ENCODE data around the gene ZNF654.

DNA sequence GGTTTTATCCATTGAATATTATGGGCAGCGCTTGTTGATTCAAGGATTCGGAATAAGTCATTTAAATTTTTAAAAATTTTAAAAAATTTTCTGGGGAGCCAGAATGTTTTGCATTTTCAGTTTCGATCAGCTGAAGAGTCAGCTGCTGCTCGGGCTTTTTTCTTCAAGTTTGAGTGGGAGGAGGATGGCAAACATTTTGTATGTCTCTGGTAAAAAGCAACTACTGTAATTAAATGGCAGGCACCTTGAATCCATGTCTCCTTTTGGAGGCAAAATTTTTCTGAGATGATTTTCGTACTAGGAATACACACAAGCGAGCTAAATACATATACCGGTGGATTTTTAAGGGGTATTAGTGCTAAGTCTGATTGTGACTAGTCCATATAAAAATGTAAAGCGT, 91.3 kb downstream of the ZNF654 start:
- TF ChIP-seq, protein P1, sequence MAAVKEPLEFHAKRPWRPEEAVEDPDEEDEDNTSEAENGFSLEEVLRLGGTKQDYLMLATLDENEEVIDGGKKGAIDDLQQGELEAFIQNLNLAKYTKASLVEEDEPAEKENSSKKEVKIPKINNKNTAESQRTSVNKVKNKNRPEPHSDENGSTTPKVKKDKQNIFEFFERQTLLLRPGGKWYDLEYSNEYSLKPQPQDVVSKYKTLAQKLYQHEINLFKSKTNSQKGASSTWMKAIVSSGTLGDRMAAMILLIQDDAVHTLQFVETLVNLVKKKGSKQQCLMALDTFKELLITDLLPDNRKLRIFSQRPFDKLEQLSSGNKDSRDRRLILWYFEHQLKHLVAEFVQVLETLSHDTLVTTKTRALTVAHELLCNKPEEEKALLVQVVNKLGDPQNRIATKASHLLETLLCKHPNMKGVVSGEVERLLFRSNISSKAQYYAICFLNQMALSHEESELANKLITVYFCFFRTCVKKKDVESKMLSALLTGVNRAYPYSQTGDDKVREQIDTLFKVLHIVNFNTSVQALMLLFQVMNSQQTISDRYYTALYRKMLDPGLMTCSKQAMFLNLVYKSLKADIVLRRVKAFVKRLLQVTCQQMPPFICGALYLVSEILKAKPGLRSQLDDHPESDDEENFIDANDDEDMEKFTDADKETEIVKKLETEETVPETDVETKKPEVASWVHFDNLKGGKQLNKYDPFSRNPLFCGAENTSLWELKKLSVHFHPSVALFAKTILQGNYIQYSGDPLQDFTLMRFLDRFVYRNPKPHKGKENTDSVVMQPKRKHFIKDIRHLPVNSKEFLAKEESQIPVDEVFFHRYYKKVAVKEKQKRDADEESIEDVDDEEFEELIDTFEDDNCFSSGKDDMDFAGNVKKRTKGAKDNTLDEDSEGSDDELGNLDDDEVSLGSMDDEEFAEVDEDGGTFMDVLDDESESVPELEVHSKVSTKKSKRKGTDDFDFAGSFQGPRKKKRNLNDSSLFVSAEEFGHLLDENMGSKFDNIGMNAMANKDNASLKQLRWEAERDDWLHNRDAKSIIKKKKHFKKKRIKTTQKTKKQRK (IDR thresholded peaks at IDR 0.05; ENCODE audit: low read depth, low read length): no peak
- TF ChIP-seq NR2C2 (IDR thresholded peaks at IDR 0.05; ENCODE audit: borderline replicate concordance, control insufficient read depth, insufficient read length, low read depth): no peak
- TF ChIP-seq CHD2 (IDR thresholded peaks at IDR 0.05; ENCODE audit: borderline replicate concordance, low read depth, low read length): no peak
- no peak; the same call in 1 of the 2 replicates for TF ChIP-seq PML (IDR thresholded peaks at IDR 0.05; ENCODE audit: low read length)
- TF ChIP-seq, protein P2, sequence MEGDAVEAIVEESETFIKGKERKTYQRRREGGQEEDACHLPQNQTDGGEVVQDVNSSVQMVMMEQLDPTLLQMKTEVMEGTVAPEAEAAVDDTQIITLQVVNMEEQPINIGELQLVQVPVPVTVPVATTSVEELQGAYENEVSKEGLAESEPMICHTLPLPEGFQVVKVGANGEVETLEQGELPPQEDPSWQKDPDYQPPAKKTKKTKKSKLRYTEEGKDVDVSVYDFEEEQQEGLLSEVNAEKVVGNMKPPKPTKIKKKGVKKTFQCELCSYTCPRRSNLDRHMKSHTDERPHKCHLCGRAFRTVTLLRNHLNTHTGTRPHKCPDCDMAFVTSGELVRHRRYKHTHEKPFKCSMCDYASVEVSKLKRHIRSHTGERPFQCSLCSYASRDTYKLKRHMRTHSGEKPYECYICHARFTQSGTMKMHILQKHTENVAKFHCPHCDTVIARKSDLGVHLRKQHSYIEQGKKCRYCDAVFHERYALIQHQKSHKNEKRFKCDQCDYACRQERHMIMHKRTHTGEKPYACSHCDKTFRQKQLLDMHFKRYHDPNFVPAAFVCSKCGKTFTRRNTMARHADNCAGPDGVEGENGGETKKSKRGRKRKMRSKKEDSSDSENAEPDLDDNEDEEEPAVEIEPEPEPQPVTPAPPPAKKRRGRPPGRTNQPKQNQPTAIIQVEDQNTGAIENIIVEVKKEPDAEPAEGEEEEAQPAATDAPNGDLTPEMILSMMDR (IDR thresholded peaks at IDR 0.05 in 2 of 3, conservative IDR thresholded peaks at IDR 0.05 in 1 of 3; ENCODE audit: control insufficient read depth in 2 of 3, extremely low read depth in 1 of 3, insufficient read depth in 1 of 3, low read depth in 3 of 3, low read length in 3 of 3): no peak
- no peak for TF ChIP-seq RAD21 (IDR thresholded peaks at IDR 0.05; ENCODE audit: insufficient read depth, low read depth, low read length)
- TF ChIP-seq SMC3 (IDR thresholded peaks at IDR 0.05; ENCODE audit: borderline replicate concordance, low read length): no peak
- TF ChIP-seq EZH2 (IDR thresholded peaks at IDR 0.05; ENCODE audit: borderline replicate concordance, control insufficient read depth, low read depth, low read length): no peak
- TF ChIP-seq CEBPB (IDR thresholded peaks at IDR 0.05; ENCODE audit: borderline replicate concordance in 1 of 2, low read depth in 2 of 2, low read length in 2 of 2): no peak
- no peak for TF ChIP-seq JUND (IDR thresholded peaks at IDR 0.05; ENCODE audit: low read depth, low read length)
